Activated CD8-positive, alpha-beta memory T cell treated with anti-CD3 and anti-CD28 coated beads, Interleukin-2, amount 10 ng/mL, durations not matched to agents 7 days and 5 days (primary cell): ENCODE results near the gene TACR2. TPM values are rescaled to one million over a fixed set of nuclear protein-coding genes. Genes with fewer than 3 reads are reported as not detected.

Source experiments
- total RNA-seq, 2 experiments: library from RNA; stranded (reverse); gene quantifications; one replicate each; pipeline ENCODE4 v1.2.3, GENCODE V29; 2021

Gene TACR2
- total RNA-seq, 2 experiments from 2014 or later: not detected

Other genes starting within 250 kb of the TACR2 start
- 10 to 100 TPM; 46.9 to 59.0 TPM for gene SUPV3L1, start 236.7 kb downstream of the TACR2 start, total RNA-seq
- gene HKDC1, start 196.6 kb downstream of the TACR2 start, total RNA-seq: 1 to 10 TPM in 1 of 2 experiments, under 1 TPM in 1; 0.61 to 2.7 TPM
- gene HK1, start 138.4 kb downstream of the TACR2 start, total RNA-seq: 100 to 1,000 TPM; 121 to 135 TPM
- 1 to 10 TPM; 2.5 to 4.2 TPM for gene TSPAN15, start 34.5 kb upstream of the TACR2 start, total RNA-seq
- gene NEUROG3, start 156.5 kb upstream of the TACR2 start, total RNA-seq: not detected
- gene FAM241B, start 213.3 kb upstream of the TACR2 start, total RNA-seq: 1 to 10 TPM; 2.6 to 2.9 TPM